HG03045 (cell line): ENCODE measurements around the gene ADAMTS1.

ENCODE experiments used
- ATAC-seq: cut with Tn5 transposase; IDR thresholded peaks from one replicate; pipeline ENCODE4 v1.9.1; 2021; ENCODE audit warnings: mild to moderate bottlenecking, moderate library complexity; ENCODE audit not compliant: unreplicated experiment

ADAMTS1 gene

DNA sequence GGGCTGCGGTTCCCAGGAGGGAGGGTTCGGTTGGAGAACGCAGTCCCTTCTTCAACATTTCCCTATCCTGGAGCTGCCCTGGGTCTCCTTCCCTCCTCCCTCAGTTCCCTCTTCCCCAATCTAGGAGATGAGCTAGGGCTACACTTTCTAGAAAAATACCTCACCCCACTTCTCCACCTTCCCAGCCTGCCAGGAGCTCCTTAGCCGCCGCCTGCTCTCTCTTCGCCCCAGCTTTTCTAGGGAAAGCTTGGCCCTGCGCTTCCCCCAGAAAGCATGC is 488 bp upstream of the ADAMTS1 start:
- no peak for ATAC-seq

DNA sequence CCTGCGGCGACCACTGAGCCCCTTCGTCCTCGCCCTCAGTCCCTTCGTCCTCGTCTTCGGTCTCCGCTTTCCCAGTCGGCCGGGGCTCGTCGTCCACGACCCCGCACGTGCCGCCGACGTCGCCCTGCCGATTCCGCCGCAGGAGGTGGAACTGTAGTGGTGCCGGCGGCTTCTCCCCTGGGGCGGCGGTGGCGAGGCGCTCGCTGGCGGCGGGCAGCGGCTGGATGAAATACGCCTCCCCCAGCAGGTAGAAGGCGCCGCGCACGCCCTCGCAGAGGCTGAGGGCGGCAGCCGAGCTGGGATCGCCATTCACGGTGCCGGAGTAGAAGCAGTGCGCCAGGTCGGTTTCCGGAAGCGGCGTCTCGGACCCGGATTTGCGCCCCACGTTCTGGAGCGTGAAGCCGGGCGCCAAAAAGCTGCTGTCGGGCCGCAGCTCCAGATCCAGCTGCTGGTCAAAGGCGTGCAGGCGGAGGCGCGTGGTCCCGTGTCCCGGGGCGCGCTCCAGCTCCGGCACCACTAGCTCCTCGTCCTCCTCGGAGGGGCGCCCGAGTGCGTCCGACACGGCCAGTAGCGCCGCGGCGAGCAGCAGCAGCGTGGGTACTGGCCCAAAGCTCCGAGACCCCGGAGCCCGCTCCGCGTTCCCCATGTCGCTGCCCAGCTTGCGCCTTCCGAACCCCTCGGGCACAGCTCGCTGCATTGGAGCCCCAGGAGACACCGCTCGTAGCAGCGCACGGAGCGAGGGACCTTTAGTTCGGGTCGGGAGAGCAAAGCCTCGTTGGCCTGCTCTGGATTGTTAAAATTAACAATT is 747 bp downstream of the ADAMTS1 start:
- ATAC-seq: no peak

DNA sequence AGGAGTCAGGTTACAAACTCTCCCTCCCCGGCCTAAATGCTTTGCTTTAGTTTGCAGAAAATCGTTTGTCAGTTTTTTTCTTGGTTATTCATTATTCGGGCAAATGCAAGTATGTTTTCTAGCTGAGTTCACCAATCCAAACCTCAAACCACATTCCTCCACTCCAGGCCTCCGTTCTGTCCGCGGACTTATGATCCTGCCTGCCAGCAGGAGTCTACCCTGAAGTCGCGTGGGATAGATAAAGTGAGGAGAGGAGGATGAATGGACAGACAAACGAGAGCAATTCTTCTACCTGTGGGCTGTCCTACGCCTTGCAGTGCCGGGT is 1.3 kb downstream of the ADAMTS1 start:
- ATAC-seq: no peak

DNA sequence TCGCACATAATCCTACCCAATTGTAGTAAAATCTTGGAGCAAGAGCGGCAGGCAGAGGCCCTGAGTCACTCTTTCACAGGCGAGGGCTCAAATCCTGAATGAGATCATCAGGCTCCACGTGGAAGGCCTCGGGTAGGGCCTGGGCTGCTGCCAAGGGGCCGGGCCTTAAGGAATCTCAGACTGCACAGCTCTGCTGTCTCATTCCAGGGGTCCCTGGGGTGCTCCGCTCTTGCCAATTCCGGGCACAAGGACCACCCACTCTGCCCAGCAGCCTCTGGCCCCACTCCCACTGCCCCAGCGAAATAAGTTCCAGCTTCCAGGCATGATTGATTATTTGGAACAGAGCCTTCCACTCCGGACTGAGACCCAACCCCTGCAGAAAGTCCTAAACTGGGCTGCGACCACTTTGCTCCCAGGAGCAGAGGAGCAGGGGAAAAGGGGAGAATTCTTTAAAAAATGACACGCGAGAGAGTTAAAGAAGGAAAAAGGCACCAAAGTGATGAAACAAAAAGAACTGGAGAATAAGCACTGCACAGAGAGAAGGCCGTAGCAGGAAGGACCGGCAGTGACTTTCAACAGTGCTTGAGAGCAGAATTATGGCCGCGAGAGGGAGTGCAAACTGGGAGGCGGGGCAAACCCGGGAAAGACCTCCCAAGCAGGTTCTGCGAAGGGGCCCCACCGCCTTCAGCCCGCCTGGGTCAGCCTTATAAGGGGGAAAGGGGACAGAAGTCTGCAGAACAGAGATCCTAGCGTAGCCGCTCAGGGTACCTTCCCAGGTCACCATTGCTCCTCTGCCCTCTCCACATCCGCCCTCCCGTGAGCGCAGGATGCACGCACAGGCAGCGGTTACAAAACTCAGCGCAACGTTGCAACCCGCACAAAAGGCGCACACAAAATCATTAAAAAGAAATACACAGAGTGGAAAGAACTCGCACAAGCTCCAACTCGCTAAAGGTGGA is 2.0 kb downstream of the ADAMTS1 start:
- no peak for ATAC-seq

DNA sequence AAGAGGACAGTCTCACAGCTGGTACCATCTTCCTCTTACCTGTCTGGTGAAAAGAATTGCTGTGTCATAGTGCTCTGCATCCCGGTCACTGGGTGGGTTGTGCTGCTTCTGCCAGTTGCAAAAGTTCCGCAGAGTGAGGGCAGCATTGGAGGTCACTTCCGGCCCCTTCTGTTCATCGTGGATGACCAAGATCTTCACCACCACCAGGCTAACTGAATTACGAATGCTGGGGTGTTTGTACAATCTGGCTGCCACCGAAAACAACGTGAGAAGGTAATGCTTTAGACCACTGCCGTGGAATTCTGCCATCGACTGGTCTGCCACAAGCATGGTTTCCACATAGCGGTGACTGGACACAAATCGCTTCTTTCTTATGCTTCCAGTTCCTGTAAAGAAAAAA is 2.9 kb downstream of the ADAMTS1 start:
- ATAC-seq: no peak

DNA sequence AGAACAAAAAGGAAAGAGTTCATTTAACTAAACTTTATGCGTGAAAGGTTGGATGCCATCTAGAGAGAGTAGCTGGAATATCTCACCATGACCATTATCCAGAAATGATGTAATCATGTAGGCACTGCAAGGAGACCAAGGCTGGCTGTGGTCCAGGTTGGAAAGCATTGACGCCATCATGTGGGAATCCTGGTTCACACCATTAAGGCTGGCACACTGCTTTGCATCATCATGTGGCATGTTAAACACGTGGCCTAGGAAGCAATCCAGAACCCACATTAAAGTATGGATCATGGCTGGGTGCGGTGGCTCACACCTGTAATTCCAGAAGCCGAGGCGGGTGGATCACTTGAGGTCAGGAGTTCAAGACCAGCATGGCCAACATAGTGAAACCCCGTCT is 4.3 kb downstream of the ADAMTS1 start:
- ATAC-seq: no peak

DNA sequence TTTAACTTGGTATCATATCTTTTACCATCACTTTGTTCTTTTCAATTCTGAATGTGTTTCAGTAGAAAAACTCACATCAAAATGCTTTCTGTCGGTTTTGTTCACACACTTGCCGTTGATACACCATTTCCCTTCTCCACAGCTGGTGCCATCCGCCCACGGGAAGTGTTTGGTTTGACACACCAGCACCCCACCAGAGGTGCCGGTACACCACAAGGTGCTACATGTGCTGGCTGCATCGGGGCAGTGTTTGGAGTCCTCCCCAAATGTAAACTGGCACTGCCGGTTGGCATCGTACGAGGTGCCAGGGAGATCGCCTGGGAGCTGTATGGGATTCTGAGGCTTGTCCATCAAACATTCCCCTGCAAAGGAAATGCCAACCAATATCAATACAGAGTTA is 5.0 kb downstream of the ADAMTS1 start:
- ATAC-seq: no peak

DNA sequence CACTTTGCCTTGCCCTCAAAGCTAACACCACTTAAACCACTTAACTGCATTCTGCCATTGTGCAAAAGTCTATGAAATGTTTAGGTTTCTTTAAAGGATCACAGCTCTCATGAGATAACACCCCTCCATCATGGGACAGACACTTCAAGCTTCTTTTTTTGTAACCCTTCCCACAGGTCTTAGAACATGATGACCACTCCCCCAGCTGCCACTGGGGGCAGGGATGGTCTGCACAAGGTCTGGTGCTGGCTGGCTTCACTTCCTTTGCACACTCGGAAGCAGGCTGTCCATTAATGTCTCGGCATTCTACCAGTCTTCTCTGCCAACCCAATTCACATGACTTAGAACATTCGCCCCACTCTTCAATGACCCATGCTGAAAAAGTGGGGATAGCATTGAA is 7.7 kb downstream of the ADAMTS1 start:
- no peak for ATAC-seq

DNA sequence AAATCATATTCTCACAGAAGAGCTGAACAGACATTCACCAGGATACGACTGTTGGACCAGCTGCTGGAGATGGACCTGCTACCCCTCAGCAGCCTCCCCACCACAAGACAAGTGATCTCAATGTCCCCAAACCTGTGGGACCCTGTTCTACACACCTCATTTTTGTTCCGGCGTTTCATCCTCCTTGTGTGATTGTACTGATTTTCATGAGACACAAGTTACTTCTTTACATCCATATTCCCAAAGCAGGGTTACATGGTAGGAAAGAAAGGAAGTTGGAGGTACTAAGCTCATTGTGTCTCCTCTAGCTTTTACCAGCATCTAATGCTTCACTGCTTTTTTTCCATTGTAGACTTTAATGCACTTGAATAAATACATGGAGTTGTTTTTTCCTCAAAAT is 8.7 kb downstream of the ADAMTS1 start:
- no peak for ATAC-seq

DNA sequence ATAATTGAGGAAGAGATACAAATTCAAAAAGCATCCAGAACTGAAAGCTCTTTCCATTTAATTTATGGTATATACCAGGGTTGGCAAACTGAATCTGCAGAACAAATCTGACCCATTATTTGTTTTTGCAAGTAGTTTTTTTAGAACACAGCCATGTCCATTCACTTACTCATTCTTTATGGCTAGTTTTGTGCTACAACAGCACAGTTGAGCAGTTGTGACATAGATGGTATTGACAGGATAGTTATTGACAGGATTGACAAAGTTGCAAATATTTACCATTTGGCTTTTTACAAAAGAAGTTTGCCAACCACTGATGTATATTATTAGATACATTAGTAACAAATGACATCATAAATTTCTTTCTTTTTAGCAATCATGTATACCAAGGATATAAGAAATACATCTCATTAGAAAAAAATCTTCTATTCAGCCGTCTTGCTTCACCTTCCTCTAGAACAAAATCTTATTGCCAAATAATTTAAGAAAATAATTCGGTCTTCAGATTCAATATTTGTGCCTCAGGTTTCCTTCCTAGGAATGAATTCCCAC is 9.4 kb downstream of the ADAMTS1 start:
- no peak for ATAC-seq

DNA sequence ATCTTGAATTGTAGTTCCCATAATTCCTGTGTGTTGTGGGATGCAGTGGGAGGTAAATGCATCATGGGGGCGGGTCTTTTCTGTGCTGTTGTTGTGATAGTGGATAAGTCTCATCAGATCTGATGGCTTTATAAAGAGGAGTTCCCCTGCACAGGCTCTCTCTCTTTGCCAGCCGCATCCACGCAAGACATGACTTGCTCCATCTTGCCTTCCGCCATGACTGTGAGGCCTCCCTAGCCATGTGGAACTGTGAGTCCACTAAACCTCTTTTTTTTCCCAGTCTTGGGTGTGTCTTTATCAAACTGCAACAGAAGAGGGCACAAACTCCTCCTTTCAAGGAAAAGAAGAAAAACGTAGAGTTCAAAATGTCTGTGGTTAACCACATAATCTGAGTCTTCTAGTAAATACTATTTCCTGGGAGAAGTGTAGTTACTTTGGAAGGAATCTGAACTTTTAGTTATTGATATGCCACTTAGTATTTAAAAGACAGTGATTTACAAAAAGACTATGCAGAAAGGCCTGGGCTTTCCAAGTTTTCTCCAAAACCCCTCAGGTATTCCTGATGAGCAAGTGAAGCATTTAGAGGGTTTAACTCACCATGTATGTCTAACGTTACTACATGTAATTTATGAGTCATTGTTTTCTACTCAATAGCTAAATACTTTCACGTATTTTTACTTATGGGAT is 10.0 kb downstream of the ADAMTS1 start:
- no peak for ATAC-seq

DNA sequence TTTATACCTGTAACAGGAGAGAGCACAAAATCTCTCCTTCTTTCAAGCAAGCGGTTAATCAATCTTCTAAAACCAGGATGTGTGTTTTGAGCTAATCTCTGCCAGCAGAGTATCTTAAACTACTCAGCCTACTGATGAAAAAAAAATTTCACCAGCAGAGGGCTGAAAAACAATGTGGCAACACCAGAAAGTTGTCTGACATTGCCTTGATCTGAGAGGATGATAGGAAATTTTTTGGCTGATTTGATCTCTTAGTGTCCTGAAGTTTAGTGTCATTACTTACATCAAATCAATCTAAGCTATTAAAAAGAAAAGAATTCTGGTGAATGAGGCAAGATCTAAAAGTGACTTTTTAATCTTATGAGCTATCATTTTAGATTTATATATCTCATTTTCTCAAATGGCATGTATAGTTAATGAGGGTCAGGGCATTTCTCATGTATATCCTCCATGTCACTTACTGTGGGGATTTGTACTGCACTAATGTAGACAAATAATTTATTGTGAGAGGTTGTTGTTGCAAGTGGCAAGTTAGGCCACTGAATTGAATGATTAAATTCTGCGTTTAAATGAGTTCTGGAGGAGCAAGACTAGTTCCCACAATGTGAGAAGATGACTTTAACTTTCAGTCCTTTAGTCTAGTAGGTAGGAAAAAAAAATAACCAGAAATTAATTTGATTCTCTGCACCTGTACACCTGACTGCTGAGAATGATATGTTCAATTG is 10.9 kb downstream of the ADAMTS1 start:
- no peak for ATAC-seq

DNA sequence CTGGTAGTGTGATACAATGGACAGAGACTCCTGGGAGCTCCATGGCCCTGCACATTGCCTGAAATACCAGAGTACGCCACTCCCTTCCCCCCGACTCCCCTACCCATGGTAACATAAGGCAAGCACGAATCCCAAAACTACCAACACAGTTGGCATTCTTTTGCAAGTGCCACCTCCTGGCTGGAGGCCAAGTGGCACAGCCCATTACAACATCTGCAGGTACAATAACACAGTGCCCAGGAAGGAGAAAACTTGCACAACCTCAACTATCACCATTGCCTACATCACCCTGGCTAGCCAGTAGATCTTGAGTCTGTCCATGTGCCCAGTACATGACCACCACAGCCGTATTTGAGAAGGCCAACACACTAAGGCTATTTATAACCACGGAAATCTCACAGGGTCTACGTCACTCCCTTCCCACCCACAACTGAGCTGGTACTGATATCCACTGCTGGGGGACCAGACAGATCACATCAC is 11.7 kb downstream of the ADAMTS1 start:
- no peak for ATAC-seq

DNA sequence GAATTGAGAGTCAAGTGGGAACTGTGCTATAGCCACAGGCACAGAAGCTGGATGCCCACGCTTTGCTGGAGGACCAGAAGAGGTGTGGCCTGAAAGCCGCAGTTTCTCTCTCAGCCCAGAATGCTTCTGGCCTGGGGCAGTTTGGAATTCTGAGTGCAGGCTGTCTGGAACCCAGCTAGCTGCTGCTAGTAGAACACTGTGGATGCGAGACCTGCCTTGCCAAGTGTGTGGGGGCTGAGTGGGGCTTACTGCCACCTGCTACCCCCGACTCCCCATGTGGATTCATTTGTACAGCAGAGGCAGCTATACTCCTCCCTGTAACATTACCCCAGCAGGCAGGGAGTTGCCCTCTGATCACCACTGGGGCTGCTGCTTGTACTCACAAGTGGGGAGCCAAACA is 12.2 kb downstream of the ADAMTS1 start:
- no peak for ATAC-seq

DNA sequence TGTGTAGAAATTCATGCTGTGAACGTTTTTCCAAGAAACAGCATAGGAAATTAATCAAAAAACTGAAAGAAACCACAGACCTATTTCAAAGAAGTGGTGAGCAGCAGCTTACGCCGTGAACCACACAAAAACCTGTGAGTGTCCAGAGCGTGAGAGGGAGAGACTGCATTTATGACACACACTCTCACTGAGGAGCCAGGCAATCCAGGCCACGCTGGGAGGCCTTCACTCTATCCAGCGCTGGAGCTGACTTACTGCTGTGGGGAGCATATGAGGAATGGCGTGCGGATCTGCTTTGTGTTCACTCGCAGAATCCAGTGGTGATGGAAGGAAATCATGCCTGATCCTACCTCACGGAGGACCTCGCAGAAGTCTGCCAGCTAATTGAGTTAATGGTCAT is 12.7 kb downstream of the ADAMTS1 start:
- no peak for ATAC-seq

DNA sequence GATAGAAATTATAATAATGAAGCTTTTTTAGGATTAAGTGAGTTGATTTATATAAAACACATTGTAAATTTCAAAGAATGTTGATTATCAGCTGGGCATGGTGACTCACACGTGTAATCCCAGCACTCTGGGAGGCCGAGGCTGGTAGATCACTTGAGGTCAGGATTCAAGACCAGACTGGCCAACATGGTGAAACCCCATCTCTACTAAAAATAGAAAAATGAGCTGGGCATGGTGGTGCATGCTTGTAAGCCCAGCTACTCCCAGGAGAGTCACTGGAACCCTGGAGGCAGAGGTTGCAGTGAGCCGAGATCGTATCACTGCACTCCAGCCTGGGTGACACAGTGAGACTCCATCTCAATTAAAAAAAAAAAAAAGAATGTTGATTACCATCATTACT is 18.4 kb downstream of the ADAMTS1 start:
- no peak for ATAC-seq

DNA sequence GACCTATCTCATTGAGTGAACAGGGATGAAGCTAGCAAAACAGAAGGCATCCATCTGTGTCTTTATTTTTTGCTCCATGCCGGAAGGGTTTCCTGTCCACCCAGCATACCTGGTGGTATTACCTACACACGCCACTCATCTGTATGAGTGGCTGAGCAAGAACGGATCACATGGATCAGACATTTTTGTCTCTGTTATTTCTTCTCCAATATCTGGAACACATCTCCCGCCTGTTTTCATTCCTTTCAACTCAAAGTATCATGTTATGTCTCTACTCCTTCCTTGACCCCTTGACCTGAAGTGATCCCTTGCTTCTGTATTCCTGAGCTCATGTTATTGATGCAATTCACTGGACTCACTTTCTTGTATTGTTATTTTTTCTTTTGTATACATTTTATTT is 24.7 kb downstream of the ADAMTS1 start:
- no peak for ATAC-seq

DNA sequence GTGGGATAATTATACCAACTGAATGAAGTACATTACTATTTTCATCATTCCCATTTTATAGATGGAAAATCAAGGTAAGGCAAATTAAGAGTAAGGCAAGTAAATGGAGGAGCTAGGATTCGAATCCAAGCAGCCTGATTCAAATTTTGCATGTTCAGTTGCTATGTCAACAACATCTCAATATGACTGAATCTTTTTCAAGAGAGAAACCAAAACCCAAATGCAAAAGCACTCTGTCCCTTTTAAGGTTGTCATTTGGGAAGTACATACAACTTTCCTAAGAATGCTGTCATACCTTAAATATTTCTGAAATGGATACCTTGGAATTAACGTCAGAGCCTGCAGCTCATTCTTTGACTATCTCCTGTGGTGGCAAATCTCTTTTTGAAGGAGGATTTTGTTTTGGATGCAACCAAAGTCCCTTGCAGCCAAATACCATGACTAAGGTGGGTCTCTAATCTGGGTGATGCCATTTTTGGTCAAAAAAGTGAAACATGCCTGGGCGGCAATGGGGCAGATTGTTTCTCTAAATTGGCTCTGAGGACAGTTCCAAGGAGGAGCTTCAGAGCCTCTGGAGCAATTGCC is 25.4 kb downstream of the ADAMTS1 start:
- ATAC-seq: no peak

DNA sequence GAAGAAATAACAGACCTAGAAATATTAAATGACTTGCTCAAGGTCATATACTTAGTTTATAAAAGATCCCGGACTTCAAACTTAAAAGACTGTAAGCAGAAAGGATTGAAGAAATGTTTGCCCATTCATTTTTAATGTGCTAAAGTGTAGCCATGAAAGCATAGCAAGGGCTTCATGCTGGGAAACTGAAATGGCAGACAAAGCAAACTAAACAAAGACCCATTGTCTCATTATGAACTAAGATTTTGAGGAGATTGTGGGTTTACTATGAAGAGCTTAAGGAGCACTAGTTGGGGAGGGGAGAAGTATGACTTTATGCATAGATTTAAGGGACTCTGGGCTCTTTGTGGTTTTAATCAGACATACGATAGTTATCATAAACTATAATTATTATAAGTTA is 26.3 kb downstream of the ADAMTS1 start:
- ATAC-seq: no peak

DNA sequence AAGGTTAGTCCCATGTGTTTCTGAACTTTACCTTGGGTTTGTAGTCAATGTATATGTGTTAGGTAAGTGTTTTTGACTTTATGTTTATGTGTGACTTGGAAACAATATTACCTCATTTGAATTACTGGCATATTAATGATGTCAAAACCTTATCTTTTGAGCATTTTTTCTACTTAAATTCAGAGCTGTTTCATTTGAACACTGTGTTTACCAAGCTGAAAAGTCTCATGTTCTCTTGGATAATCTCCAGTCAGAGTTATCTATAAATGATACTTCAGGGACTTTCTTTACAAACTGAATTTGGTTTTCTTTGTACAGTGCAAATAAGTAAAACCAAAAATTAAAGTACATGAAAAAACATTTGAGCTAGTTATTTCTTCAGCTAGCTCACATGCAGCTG is 30.0 kb downstream of the ADAMTS1 start:
- ATAC-seq: no peak
